ENCODE results near the gene IL16.

DNA sequence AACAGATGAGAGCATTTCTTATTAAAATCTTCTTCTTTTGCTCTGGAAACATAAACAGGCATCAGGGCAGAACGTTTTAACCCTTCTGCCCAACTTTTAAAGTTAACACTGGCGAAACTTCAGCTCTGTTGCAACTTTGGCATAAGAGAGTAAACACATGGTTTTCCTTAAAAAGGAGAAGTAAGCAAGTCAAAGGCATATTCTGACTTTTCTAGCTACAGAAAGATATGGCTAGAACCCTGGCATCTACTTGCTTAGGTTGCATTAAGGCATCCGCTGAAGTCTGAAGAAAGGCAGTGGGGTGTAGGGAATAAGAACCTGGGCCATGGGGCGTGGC, 13.3 kb upstream of the IL16 start:
- no peak for TF ChIP-seq USF1 (CRISPR knock-in tag; IDR thresholded peaks at IDR 0.05)
- no peak for TF ChIP-seq POLR2AphosphoS5 (IDR thresholded peaks at IDR 0.05; ENCODE audit: control insufficient read depth, insufficient read depth, low read depth, low read length)
- TF ChIP-seq TAF1 (IDR thresholded peaks at IDR 0.05; ENCODE audit: control insufficient read depth, extremely low read depth, insufficient read depth, low read length, severe bottlenecking): no peak
- TF ChIP-seq RCOR1 (IDR thresholded peaks at IDR 0.05; ENCODE audit: borderline replicate concordance in 1 of 2, low read depth in 2 of 2, low read length in 2 of 2): no peak
- TF ChIP-seq, protein P1, sequence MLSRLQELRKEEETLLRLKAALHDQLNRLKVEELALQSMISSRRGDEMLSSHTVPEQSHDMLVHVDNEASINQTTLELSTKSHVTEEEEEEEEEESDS (CRISPR knock-in tag; IDR thresholded peaks at IDR 0.05): no peak
- TF ChIP-seq EGR1 (conservative IDR thresholded peaks at IDR 0.05): no peak
- TF ChIP-seq POLR2A (conservative IDR thresholded peaks at IDR 0.05): no peak
- TF ChIP-seq, protein P2, sequence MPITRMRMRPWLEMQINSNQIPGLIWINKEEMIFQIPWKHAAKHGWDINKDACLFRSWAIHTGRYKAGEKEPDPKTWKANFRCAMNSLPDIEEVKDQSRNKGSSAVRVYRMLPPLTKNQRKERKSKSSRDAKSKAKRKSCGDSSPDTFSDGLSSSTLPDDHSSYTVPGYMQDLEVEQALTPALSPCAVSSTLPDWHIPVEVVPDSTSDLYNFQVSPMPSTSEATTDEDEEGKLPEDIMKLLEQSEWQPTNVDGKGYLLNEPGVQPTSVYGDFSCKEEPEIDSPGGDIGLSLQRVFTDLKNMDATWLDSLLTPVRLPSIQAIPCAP (CRISPR knock-in tag; IDR thresholded peaks at IDR 0.05; ENCODE audit: borderline replicate concordance): no peak
- TF ChIP-seq GTF2E2 (tag; IDR thresholded peaks at IDR 0.05): no peak
- no peak for TF ChIP-seq ZNF76 (CRISPR knock-in tag; IDR thresholded peaks at IDR 0.05; ENCODE audit: borderline replicate concordance)
- no peak for TF ChIP-seq FOXO4 (CRISPR knock-in tag; IDR thresholded peaks at IDR 0.05)
- no peak for TF ChIP-seq GABPB1 (CRISPR knock-in tag; IDR thresholded peaks at IDR 0.05)
